HG02763 (cell line): ENCODE results near the gene KLHL3.

ENCODE experiments used
- ATAC-seq: cut with Tn5 transposase; IDR thresholded peaks from one replicate; pipeline ENCODE4 v1.9.1; 2021; ENCODE audit warnings: mild to moderate bottlenecking, moderate library complexity; ENCODE audit not compliant: unreplicated experiment

Gene KLHL3

DNA sequence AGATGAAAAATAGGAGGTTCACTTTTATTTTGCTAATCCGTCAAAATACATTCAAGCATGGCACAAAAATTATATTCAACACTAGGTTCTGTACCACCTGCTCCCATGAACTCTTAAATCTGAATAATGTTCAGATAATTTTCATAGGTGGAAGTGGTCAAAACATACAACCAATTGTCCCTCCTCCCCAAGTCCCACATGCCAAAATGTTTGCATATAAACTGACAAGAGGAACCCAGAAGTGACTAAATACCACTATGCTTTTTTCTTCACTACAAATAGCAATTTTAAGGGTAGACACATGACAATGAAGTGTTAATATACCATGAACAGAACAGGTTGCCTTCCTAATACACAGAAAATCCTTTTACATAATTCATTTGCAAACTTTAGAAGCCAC lies 14.5 kb upstream of the KLHL3 start:
- ATAC-seq = no peak

- no peak for ATAC-seq
These were observed 12.0 kb upstream of the KLHL3 start for GRCh38 chr5:137747848-137748247.

DNA sequence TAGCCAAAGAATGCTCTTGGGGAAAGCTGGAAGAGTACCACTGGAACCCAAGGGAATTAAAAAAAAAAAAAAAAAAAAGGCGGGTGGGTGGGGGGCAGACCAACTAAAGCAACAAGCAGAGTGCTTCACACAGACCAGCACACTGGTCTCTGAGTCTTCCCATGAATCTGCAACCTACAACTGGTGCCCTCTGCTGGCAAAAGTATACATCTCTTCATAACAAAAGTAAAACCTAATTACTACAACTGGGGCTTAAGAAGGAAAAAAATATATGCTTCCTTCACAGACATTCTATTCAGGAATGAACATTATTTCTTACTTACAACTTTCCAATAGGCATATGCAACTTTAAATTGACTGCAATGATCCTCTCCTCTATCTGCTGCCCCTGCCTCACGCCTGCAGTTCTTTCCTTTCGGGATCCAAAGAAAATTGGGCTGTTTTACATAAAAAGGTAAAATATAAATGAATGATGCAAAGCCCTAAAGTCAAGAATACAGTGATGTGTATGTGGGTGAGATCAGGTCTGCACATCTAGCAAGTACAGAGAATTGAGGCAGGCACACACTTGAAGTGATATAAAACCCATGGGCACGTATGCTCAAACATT lies 7.2 kb upstream of the KLHL3 start:
- peak; percentile 59 for ATAC-seq

- no peak for ATAC-seq
These were observed 5.8 kb upstream of the KLHL3 start for GRCh38 chr5:137741718-137742117.

- ATAC-seq = no peak
These were observed 3.8 kb upstream of the KLHL3 start for GRCh38 chr5:137739737-137740136.

DNA sequence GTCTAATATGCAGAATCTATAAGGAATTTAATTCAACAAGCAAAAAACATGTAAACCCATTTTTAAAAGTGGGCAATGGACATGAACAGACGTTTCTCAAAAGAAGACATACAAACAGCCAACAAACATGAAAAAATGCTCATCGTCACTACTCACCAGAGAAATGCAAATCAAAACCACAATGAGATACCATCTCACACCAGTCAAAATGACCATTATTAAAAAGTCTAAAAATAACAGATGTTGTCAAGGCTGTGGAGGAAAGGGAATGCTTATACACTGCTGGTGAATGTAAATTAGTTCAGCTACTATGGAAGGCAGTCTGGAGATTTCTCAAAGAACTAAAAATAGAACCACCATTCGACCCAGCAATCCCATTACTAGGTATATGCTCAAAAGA lies 3.1 kb upstream of the KLHL3 start:
- ATAC-seq = no peak

GRCh38 chr5:137737349-137738131 lies 1.7 kb upstream of the KLHL3 start:
- no peak for ATAC-seq

DNA sequence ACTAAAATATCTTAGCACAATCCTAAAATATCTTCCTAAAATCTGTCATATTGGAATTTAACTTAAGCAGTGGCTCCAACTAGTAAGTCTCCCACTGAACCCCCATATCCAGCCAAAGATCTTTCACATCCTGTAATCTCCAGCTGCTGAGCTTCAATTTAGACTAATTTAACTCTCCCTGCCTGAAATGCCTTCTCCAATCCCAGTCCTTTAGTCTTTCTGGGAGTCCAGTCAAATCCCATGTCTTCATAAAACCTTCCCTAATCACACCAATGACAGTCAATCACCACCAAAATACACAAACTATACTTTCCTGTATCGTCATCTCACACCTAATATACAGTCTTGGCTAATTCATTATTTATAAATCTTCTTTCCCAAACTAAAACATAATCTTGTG lies 607 bp upstream of the KLHL3 start:
- no peak for ATAC-seq

DNA sequence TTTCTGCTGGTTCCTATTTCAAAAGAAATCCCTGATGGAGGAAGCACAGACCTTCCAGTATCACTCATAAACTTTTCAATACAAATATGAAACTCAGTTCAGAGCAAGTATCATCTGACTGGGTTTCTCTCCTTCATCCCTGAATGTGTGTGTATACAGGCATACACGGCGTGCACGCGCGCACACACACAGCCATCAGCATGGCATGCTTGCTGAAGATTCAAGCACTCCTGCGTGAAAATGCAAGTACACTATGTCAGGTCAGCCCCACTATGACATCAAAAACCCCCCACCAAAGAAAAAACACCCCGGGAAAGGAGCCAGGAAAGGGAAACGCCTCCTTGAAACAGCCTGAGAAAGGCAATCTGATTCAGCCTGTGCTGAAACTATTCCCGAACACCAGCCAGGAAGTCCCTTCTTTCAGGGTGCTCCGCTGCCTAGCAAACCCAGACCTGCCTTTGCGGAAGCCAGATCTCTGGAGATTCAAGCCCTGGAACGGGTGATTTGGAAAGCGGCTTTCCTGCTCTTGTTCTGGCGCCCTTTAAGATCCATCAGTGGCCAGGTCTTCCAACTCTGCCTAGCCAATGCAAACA lies 831 bp downstream of the KLHL3 start:
- peak; percentile 10 for ATAC-seq

GRCh38 chr5:137734331-137734730 lies 1.6 kb downstream of the KLHL3 start:
- no peak for ATAC-seq

DNA sequence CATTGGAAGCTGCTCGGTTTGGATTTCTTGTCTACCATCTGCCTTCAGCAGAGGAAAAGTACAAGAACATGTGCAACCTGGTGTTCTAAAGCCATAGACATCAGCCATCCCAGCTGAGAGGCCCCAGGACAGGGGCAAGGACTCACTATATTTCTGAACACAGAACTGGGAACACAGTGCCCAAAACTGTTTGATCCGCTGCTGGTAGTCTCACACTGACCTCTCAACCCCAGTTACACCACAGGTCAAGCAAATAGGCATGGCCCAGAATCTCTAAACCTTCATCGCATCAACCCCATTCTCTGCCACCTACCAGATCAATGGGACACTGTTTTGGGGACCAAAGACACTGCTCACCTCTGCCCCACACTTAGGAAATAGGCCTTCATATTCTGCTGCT lies 2.0 kb downstream of the KLHL3 start:
- no peak for ATAC-seq

DNA sequence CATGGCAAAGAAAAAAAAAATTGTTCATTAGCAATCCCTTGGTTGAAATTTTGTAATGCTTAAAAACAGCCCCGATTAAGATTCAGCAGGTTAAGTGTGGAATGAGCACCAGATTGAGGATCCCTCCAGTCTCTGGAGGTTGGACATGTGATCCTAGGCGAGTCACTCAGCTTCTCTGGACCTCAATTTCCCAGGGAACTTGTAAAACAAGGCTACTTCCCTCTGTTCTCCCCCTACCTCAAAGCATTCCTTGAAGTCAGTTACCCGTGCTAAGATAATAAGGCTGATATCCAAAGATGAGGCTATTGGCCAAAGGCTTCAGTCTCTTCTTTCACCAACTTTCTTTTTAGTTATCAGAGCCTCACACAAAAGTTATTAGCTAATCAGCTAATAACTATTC lies 2.9 kb downstream of the KLHL3 start:
- no peak for ATAC-seq

DNA sequence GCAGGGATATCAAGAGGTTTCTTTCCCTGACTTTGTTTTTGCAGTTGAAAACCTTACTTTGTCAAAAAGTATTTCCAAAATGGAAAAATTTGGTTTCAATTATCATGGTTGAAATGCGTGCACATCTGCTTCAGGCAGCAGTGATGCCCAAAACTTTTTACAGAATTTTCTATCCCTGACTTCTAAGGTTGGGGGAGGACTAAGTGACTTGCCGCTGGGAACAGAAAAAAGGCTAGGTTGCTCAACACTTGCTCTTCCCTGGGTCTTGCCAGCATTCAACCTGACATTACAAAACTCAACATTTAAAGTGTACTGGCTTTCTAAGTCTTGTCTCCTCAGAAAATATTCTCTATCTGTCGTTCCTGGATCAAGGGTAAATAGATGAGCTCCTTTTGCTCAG lies 4.7 kb downstream of the KLHL3 start:
- ATAC-seq = no peak

DNA sequence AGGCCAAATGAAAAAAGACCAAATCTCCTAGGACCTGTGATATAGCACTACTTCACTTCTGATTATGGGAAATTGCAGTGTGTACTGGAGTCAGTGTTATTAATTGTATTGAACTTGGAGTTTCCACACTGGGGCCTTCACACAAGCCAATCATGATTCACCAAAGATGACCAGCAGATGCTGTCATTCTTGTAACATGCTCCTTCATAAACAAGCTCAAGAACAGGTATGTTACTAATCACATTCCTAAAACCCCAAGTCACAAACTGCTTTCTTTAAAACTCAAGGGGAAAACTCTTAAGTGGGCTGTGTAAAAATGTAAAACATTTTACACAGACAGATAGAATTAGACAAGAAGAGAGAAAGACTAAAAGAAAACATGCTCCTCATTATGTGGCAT lies 5.6 kb downstream of the KLHL3 start:
- no peak for ATAC-seq

DNA sequence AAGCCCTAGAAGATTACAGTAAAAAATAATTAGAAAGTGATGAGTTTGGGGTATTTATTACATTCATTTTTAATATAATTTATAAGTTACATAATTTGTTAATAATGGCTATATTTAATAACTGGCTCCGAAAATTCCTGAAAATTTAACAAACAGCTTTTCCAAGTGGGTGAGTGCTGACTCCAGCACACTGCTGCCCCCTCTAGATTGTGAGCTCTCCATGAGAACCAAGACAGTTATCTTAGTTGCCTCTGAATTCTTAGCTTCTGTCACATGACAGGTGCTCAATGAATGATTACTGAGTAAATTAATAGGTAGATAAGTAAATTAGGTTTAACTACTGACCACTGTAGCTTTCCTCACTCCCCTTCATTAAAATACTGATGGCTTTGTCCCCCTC lies 7.8 kb downstream of the KLHL3 start:
- no peak for ATAC-seq

- no peak for ATAC-seq
These were observed 8.3 kb downstream of the KLHL3 start for GRCh38 chr5:137727623-137728022.

GRCh38 chr5:137724251-137724650 lies 11.6 kb downstream of the KLHL3 start:
- no peak for ATAC-seq

DNA sequence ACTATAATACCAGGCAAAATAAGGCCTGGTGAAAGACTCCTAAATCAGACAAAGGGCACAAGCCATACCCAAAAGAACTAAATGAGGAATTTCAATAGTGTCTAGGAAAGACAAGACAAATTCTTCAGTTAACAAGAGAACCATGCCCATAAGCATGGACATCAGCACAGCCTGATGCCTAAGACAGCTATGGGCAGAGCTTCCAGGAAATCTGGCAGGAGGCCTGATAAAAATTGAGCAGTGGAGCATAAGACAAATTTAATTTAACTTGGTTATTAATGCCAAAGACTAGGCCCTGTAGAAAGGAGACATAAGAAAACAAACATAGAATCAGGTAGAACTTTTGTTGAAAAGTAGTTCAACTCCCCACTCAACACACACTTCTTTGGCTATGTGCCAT lies 17.3 kb downstream of the KLHL3 start:
- no peak for ATAC-seq

GRCh38 chr5:137716337-137716736 lies 19.6 kb downstream of the KLHL3 start:
- no peak for ATAC-seq

GRCh38 chr5:137715456-137715855 lies 20.4 kb downstream of the KLHL3 start:
- no peak for ATAC-seq

DNA sequence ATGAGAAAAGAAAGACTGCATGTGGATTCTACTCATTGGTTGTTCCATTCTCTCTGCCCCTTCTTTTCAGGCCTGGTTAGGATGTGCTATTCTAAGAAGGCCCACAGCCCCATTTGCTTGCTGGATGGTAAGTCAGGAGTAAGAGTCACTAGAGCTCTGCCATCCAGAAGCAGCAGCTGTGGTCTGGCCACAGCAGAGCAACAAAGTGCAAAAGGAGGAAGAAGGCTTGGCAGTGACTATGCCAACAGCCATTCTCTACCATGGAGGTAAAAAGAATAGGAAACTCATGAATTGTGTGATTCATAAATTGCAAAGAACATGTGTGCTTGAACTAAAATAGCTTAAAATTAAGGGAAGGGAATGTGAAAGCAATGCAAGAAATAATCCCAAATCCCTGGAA lies 20.9 kb downstream of the KLHL3 start:
- ATAC-seq = no peak

GRCh38 chr5:137714494-137714893 lies 21.4 kb downstream of the KLHL3 start:
- no peak for ATAC-seq
